HUES6 (cell line): ENCODE results near the gene PHTF2.

Experiments used
- H3K27ac ChIP-seq: 2 replicates; pipeline ENCODE4 v1.7.0; 2013; ENCODE audit warnings: low read depth, mild to moderate bottlenecking, low read length, inconsistent platforms
- H3K27me3 ChIP-seq: 2 replicates; pipeline ENCODE4 v1.6.1; 2013; ENCODE audit warnings: low read length; ENCODE audit not compliant: control insufficient read depth, insufficient read depth
- H3K36me3 ChIP-seq: 2 replicates; pipeline ENCODE4 v1.6.1; 2013; ENCODE audit warnings: low read length; ENCODE audit not compliant: control insufficient read depth, insufficient read depth
- H3K4me1 ChIP-seq: 2 replicates; pipeline ENCODE4 v1.6.1; 2013; ENCODE audit warnings: low read length; ENCODE audit not compliant: control insufficient read depth, insufficient read depth
- H3K4me3 ChIP-seq: 2 replicates; pipeline ENCODE4 v1.5.1; 2013; ENCODE audit warnings: low read depth, low read length
- H3K9ac ChIP-seq: one replicate; pipeline ENCODE4 v1.6.1; 2013; ENCODE audit warnings: mild to moderate bottlenecking, low read length
- H3K9me3 ChIP-seq: 2 replicates; pipeline ENCODE4 v1.6.1; 2013; ENCODE audit warnings: low read depth, low read length; ENCODE audit not compliant: control insufficient read depth, insufficient read depth

Gene PHTF2

GRCh38 chr7:77798394-77799077 lies at the start of gene PHTF2, which contains the start of gene TMEM60:
PHTF2 (plus strand) TSS chr7:77798773.
TMEM60 (minus strand) TSS chr7:77798434; CDS start chr7:77794373, 4,061 bp downstream.
- Histone ChIP-seq H3K4me1 (peaks cover 18% of the 10 kb centered on the region), H3K27ac (peak within 1 kb of the TSS; percentile 49; the same call in 1 of the 2 replicates), H3K27me3 (no peaks in the 10 kb centered on the region), H3K36me3 (peaks cover 7% of the 10 kb centered on the region), H3K4me3 (peak within 1 kb of the TSS; percentile 95), H3K9me3 (no peaks in the 10 kb centered on the region), H3K9ac (peak within 1 kb of the TSS; percentile 89)

GRCh38 chr7:77752016-77752415 lies 46.6 kb upstream of the PHTF2 start:
- no peak overlapping the region for H3K4me3 ChIP-seq

GRCh38 chr7:77753173-77753572 lies 45.4 kb upstream of the PHTF2 start:
- no peaks in the 10 kb centered on the region for H3K27me3 ChIP-seq
- H3K9me3 ChIP-seq = no peaks in the 10 kb centered on the region
- H3K4me3 ChIP-seq = no peak overlapping the region
- H3K4me1 ChIP-seq = no peaks in the 10 kb centered on the region
- no peak overlapping the region for H3K9ac ChIP-seq
- H3K36me3 ChIP-seq = peaks cover 10% of the 10 kb centered on the region
- H3K27ac ChIP-seq = no peak overlapping the region

More at GRCh38 chr7:77752016-77752415, 46.6 kb upstream of the PHTF2 start:
- no peak overlapping the region for H3K9ac ChIP-seq
- H3K27me3 ChIP-seq = no peaks in the 10 kb centered on the region
- peaks cover 3% of the 10 kb centered on the region; the same call in 1 of the 2 replicates for H3K9me3 ChIP-seq
- H3K4me1 ChIP-seq = no peaks in the 10 kb centered on the region
- H3K27ac ChIP-seq = no peak overlapping the region
- peaks cover 12% of the 10 kb centered on the region for H3K36me3 ChIP-seq

DNA sequence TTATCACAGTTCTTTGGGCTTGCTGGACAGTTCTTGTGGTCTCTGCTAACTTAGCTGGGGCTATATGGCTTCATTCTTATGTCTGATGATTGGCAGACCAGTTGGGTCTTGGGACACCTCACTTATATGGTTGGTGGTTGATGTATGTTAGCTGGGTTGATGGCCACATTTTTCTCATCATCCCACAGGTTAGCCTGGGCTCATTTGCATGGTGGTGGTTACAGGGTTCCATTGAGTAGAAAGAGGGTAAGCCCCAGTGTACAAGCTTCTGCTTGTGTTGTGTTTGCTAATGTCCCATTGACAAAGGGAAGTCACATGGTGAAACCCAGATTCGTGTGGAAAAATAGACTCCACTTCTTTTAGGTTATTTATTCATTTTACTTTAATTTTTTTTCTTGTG lies 41.0 kb upstream of the PHTF2 start:
- Histone ChIP-seq H3K27me3 (no peaks in the 10 kb centered on the region), H3K9ac (no peak overlapping the region), H3K36me3 (no peaks in the 10 kb centered on the region), H3K4me3 (no peak overlapping the region), H3K4me1 (no peaks in the 10 kb centered on the region), H3K27ac (no peak overlapping the region), H3K9me3 (no peaks in the 10 kb centered on the region)

- no peaks in the 10 kb centered on the region for H3K36me3 ChIP-seq
- no peaks in the 10 kb centered on the region for H3K9me3 ChIP-seq
- H3K4me1 ChIP-seq = no peaks in the 10 kb centered on the region
- H3K27me3 ChIP-seq = no peaks in the 10 kb centered on the region
- no peak overlapping the region for H3K27ac ChIP-seq
- no peak overlapping the region for H3K9ac ChIP-seq
- no peak overlapping the region for H3K4me3 ChIP-seq
These were observed 39.2 kb upstream of the PHTF2 start for GRCh38 chr7:77759294-77759889.

- H3K36me3 ChIP-seq = no peaks in the 10 kb centered on the region; the same call in 1 of the 2 replicates
- no peaks in the 10 kb centered on the region for H3K9me3 ChIP-seq
- H3K27ac ChIP-seq = no peak overlapping the region
- no peaks in the 10 kb centered on the region for H3K27me3 ChIP-seq
- no peak overlapping the region for H3K4me3 ChIP-seq
- peaks cover 8% of the 10 kb centered on the region for H3K4me1 ChIP-seq
- no peak overlapping the region for H3K9ac ChIP-seq
These were observed 37.6 kb upstream of the PHTF2 start for GRCh38 chr7:77760809-77761453.

GRCh38 chr7:77765481-77765880 lies 33.1 kb upstream of the PHTF2 start:
- Histone ChIP-seq H3K9me3 (no peaks in the 10 kb centered on the region), H3K9ac (no peak overlapping the region)

GRCh38 chr7:77765906-77766800 lies 32.4 kb upstream of the PHTF2 start:
- Histone ChIP-seq H3K9me3 (no peaks in the 10 kb centered on the region), H3K27me3 (no peaks in the 10 kb centered on the region), H3K27ac (peak overlapping the region; percentile 62; the same call in 1 of the 2 replicates), H3K4me1 (peaks cover 8% of the 10 kb centered on the region), H3K36me3 (peaks cover 10% of the 10 kb centered on the region), H3K9ac (no peak overlapping the region), H3K4me3 (no peak overlapping the region)

More at GRCh38 chr7:77765481-77765880, 33.1 kb upstream of the PHTF2 start:
- Histone ChIP-seq H3K36me3 (peaks cover 8% of the 10 kb centered on the region), H3K27ac (peak overlapping the region; percentile 62; the same call in 1 of the 2 replicates), H3K27me3 (no peaks in the 10 kb centered on the region), H3K4me3 (no peak overlapping the region), H3K4me1 (peaks cover 8% of the 10 kb centered on the region)

DNA sequence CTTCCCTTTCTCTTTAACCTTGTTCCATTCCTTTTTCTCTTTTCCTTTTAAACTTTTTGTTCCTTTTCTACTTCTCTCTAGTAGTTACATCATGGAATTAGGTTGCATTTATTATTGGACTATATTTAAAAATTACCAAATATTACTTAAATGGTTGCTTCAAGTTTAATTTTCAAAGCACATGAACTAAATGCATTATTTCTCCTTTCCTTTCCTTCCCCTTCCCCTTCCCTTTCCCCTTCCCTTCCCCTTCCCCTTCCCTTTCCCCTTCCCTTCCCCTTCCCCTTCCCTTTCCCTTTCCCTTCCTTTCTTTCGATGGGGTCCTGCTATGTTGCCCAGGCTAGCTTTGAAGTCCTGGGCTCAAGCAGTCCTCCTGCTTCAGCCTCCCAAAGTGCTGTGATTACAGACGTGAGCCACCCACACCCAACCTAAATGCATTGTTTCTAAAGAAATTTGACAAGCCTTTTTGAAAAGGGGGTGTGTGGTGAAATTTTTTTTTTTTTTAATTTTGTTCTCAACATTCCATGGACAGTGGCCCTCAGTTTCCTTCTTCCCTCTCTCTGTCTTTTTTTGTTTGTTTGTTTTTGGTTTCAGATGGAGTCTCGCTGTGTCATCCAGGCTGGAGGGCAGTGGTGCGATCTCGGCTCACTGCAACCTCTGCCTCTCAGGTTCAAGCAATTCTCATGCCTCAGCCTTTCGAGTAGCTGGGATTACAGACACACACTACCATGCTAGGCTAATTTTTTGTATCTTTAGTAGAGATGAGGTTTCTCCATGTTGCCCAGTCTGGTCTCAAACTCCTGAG lies 31.6 kb upstream of the PHTF2 start:
- H3K27ac ChIP-seq = no peak overlapping the region
- H3K36me3 ChIP-seq = peaks cover 10% of the 10 kb centered on the region
- no peak overlapping the region for H3K9ac ChIP-seq

GRCh38 chr7:77770316-77770715 lies 28.3 kb upstream of the PHTF2 start:
- H3K36me3 ChIP-seq = peaks cover 23% of the 10 kb centered on the region
- H3K27ac ChIP-seq = no peak overlapping the region
- no peak overlapping the region for H3K4me3 ChIP-seq
- no peak overlapping the region for H3K9ac ChIP-seq
- H3K4me1 ChIP-seq = peaks cover 5% of the 10 kb centered on the region
- no peaks in the 10 kb centered on the region for H3K27me3 ChIP-seq
- H3K9me3 ChIP-seq = no peaks in the 10 kb centered on the region

More for the DNA sequence above, 31.6 kb upstream of the PHTF2 start:
- Histone ChIP-seq H3K9me3 (no peaks in the 10 kb centered on the region), H3K4me1 (peaks cover 8% of the 10 kb centered on the region), H3K4me3 (no peak overlapping the region), H3K27me3 (no peaks in the 10 kb centered on the region)
